ENCODE measurements around the gene ZNF841.
"Not testable (repeated sequence)": the region's sequence is repeated elsewhere in the genome, so short reads cannot be mapped to it uniquely, and the experiment has no call there.

ZNF841 gene

DNA sequence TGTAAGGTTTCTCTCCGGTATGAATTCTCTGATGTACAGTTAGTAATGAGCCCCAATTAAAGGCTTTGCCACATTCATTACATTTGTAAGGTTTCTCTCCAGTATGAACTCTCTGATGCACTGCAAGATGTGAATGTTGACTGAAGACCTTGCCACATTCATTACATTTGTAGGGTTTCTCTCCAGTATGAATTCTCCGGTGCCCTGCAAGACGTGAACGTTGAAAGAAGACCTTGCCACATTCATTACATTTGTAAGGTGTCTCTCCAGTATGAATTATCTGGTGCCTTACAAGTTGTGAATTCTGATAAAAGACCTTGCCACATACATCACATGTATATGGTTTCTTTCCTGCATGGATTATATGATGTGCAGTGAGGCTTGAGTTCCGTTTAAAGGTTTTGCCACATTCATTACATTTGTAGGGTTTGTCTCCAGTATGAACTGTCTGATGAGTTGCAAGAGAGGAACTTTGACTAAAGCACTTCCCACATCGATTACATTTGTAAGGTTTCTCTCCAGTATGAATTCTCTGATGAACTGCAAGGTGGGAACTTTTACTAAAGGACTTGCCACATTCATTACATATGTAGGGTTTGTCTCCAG lies 29.2 kb downstream of the ZNF841 start:
- no peak for DNase-seq

GRCh38 chr19:52065399-52065798 lies 30.2 kb downstream of the ZNF841 start:
- no peak for DNase-seq

DNA sequence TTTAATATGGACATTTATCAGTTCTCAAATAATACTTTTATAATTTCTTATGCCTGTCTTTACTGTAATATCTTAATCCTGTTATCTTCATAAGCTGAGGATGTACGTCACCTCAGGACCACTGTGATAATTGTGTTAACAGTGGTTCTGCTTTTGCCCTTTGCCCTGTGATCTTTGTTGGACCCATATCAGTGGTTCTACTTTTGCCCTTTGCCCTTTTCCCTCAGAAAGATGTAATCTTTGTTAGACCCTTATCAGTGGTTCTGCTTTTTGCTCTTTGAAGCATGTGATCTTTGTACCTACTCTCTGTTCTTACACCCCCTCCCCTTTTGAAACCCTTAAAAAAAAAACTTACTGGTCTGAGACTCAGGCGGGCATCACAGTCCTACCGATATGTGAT lies 39.1 kb downstream of the ZNF841 start:
- DNase-seq: not testable (repeated sequence)

DNA sequence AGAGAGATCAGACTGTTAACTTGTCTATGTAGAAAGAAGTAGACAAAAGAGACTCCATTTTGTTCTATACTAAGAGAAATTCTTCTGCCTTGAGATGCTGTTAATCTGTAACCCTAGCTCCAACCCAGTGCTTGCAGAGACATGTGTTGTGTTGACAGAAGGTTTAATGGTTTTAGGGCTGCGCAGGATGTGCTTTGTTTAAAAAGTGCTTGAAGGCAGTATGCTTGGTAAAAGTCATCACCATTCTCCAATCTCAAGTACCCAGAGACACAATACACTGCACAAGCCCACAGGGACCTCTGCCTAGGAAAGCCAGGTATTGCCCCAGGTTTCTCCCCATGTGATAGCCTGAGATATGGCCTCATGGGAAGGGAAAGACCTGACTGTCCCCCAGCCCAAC lies 43.8 kb downstream of the ZNF841 start:
- not testable (repeated sequence) for DNase-seq

DNA sequence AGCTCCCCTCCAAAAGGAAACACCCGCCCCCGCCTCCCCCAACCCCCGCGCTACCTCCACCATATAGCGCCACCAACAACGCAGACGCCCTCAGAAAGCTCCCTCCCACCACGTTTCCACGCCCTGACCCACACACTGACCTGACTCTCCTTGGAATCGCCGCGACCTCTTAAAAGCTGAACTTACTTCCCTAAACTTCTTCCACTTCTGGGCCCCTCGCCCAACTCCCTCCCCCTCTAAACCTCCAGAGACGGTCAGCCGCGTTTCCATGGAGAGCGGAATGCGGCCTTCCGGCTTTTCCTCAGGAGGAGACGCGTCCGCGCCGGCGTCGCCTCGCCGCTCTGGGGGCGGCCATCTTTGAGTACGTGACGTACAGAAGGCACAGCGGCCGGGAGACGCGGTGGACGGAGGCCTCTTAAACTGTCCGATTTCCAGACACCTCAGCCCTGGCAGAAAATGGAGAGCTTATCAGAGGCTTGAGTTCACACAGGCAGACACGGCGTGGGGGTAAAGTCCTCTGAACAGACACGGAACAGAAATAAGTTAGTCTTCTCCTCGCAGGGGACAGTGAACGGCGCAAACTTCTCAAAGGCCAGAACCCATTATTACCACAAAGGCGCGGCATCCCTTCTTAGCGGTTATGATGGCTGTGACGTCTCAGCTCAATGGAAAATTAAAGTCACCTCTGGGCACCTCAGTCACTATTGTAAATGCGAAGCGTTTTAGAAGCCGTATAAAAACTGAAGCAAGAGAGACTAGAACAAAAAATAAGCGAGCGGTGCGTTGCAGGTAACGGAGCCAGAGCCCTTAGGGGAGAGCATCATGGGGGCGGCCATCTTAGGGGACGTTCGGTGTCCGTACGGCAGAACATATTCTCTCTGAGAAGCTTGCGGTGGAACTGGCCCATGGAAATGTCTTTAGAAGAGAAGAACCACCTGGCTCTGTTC lies 46.7 kb downstream of the ZNF841 start, which contains the start of gene ZNF432:
TSS of gene ZNF432 (minus strand) at position 284 of the 947 bp plus-strand sequence. CDS start 1,970 bp downstream, outside the sequence.
- DNase-seq: peak; percentile 87

DNA sequence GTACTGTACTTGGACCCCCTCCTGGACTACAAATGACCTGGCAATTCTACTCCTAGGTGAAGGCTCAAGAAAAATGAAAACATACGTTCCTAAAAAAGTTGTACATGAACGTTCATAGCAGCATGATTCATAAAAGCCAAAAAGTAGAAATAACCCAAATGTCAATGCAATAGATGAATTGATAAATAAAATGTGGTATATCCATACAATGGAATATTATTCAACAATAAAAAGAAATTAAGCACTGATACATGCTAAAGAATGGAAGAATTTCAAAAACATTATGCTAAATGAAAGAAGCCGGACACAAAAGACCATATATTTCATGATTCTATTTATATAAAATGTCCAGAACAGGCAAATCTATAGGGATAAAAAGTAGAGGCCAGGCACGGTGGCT lies 56.4 kb downstream of the ZNF841 start:
- DNase-seq: no peak

- no peak for DNase-seq
These were observed 61.4 kb downstream of the ZNF841 start for GRCh38 chr19:52034051-52034728.

- DNase-seq: no peak
These were observed 66.8 kb downstream of the ZNF841 start for GRCh38 chr19:52028780-52029123.

DNA sequence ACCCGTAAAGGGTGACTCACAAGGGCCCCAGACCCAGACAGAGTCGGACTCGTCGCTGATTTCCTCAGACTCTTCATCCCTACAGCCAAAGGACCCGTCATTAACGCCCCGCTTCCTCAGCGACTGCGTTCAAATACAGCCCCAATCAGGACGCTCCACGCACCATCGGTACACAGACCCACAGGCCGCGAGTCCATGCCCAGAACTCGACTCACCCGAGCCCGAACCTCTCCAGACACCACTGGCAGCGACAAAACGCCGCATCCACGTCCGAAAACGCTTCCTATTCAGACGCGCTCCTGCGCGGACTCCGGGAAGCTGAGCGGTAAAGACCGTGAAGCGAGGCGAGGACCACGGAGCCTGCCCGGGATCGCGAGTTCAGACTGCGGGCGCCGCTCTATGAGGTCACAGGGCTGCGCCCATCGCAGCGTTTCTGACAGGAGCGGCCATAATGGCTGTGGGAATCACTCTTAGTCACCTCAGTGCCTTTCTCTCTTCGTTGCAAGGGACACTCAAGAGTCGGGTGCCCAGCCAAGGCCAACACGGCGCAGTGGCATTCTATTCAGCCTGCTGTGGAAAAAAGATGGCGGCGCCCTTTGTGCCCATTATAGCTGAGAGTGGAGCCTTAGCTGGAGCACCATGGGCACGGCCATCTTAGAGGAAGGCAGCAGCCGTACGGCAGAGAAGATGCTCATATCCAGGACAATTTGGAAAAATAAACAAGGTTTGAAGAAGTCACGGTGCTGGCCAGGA lies 67.4 kb downstream of the ZNF841 start, which contains the start of gene ZNF614:
TSS of gene ZNF614 (minus strand) at position 353 of the 753 bp plus-strand sequence. CDS start 2,634 bp downstream, outside the sequence.
- DNase-seq: peak; percentile 86

GRCh38 chr19:52026255-52026990 lies 69.1 kb downstream of the ZNF841 start:
- not testable (repeated sequence) for DNase-seq

DNA sequence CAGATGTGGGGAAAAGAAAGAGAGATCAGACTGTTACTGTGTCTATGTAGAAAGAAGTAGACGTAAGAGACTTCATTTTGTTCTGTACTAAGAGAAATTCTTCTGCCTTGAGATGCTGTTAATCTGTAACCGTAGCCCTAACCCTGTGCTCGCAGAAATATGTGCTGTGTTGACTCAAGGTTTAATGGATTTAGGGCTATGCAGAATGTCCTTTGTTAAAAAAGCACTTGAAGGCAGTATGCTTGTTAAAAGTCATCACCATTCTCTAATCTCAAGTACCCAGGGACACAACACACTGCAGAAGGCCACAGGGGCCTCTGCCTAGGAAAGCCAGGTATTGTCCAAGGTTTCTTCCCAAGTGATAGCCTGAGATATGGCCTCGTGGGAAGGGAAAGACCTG lies 71.1 kb downstream of the ZNF841 start:
- DNase-seq: not testable (repeated sequence)

DNA sequence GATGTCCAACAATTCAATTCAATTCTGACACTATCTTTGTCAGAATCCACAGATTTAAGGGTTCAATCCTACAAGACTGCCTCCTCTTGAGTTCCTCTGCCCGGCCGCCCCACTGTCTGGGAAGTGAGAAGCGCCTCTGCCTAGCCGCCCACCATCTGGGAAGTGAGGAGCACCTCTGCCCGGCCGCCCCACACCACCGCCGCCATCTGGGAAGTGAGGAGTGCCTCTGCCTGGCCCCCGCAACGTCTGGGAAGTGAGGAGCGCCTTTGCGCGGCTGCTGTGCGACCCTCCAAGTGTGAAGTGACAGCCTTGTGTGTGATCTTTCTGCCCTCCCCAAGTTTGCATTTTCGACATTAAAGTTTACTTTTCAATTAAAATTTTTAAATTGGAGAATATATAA lies 73.4 kb downstream of the ZNF841 start:
- DNase-seq: no peak

GRCh38 chr19:52020506-52020905 lies 75.1 kb downstream of the ZNF841 start:
- no peak for DNase-seq

All from CD4-positive, alpha-beta T cell treated with Interleukin-21 for 1 hour (primary cell).